Astrocyte (in vitro differentiated cells and primary cell): Measurements from ENCODE around the gene GCNT2. TPM values are rescaled to one million over a fixed set of nuclear protein-coding genes. Genes with fewer than 3 reads are reported as not detected.
"Not testable (repeated sequence)": the region's sequence is repeated elsewhere in the genome, so short reads cannot be mapped to it uniquely, and the experiment has no call there.

Source experiments
- DNase-seq: peaks from one replicate; pipeline ENCODE4 v3.0.0-alpha.2; 2010; ENCODE audit warnings: low read depth
- FAIRE-seq: peaks from 2 replicates; lab custom pipeline; 2011; peaks lifted over from hg19 to GRCh38; lab: Jason Lieb, UNC
- H2AFZ ChIP-seq: 2 replicates; pipeline ENCODE4 v1.6.0; 2012; ENCODE audit warnings: low read depth, low read length, inconsistent platforms
- H3K27ac ChIP-seq: 2 replicates; pipeline ENCODE4 v1.5.1; 2011; ENCODE audit warnings: low read depth, low read length, inconsistent platforms
- H3K27me3 ChIP-seq: 2 replicates; pipeline ENCODE4 v1.6.0; 2011; ENCODE audit warnings: low read length, inconsistent platforms; ENCODE audit not compliant: insufficient read depth
- H3K36me3 ChIP-seq: 2 replicates; pipeline ENCODE4 v1.5.1; 2011; ENCODE audit warnings: low read length, inconsistent platforms; ENCODE audit not compliant: insufficient read depth
- H3K4me1 ChIP-seq: 2 replicates; pipeline ENCODE4 v1.5.1; 2011; ENCODE audit warnings: low read length, inconsistent platforms; ENCODE audit not compliant: insufficient read depth
- H3K4me2 ChIP-seq: 2 replicates; pipeline ENCODE4 v1.6.0; 2012; ENCODE audit warnings: low read length, inconsistent platforms
- H3K4me3 ChIP-seq: 2 replicates; pipeline ENCODE4 v1.5.1; 2011; ENCODE audit warnings: low read depth, mild to moderate bottlenecking, low read length, inconsistent platforms; ENCODE audit not compliant: insufficient read depth
- H3K79me2 ChIP-seq: 2 replicates; pipeline ENCODE4 v1.6.0; 2012; ENCODE audit warnings: mild to moderate bottlenecking, low read length, inconsistent platforms; ENCODE audit not compliant: insufficient read depth
- H3K9ac ChIP-seq: 2 replicates; pipeline ENCODE4 v1.6.0; 2012; ENCODE audit warnings: mild to moderate bottlenecking, low read length, inconsistent platforms
- H3K9me3 ChIP-seq: 2 replicates; pipeline ENCODE4 v1.5.1; 2012; ENCODE audit warnings: low read depth, mild to moderate bottlenecking, low read length, inconsistent platforms; ENCODE audit not compliant: insufficient read depth
- H4K20me1 ChIP-seq: 2 replicates; pipeline ENCODE4 v1.6.0; 2012; ENCODE audit warnings: low read length, inconsistent platforms; ENCODE audit not compliant: insufficient read depth
- H3K27ac Mint-ChIP-seq: one replicate; pipeline ENCODE4 v1.8.0; 2021; ENCODE audit warnings: mild to moderate bottlenecking, mixed read lengths; ENCODE audit not compliant: unreplicated experiment
- H3K27me3 Mint-ChIP-seq: one replicate; pipeline ENCODE4 v1.8.0; 2021; ENCODE audit warnings: low read depth, mixed read lengths; ENCODE audit not compliant: unreplicated experiment
- H3K36me3 Mint-ChIP-seq: one replicate; pipeline ENCODE4 v1.8.0; 2021; ENCODE audit warnings: low read depth, mixed read lengths; ENCODE audit not compliant: unreplicated experiment
- H3K4me1 Mint-ChIP-seq: one replicate; pipeline ENCODE4 v1.8.0; 2021; ENCODE audit warnings: low read depth, mixed read lengths; ENCODE audit not compliant: unreplicated experiment
- H3K4me3 Mint-ChIP-seq: one replicate; pipeline ENCODE4 v1.8.0; 2021; ENCODE audit warnings: mild to moderate bottlenecking, moderate library complexity, mixed read lengths; ENCODE audit not compliant: unreplicated experiment
- H3K9me3 Mint-ChIP-seq: one replicate; pipeline ENCODE4 v1.8.0; 2021; ENCODE audit warnings: mild to moderate bottlenecking, mixed read lengths; ENCODE audit not compliant: unreplicated experiment
- CTCF ChIP-seq: IDR thresholded peaks from 2 replicates; pipeline ENCODE4 v1.5.1; 2011; ENCODE audit warnings: low read depth, mild to moderate bottlenecking, inconsistent platforms, low read length, moderate library complexity; ENCODE audit not compliant: insufficient read depth
- EZH2 ChIP-seq: IDR thresholded peaks from 2 replicates; pipeline ENCODE4 v1.6.1; 2012; ENCODE audit warnings: mild to moderate bottlenecking, low read length, inconsistent platforms; ENCODE audit not compliant: insufficient read depth
- total RNA-seq: library from RNA; stranded (reverse); gene quantifications from 2 replicates; pipeline ENCODE4 v1.2.1, GENCODE V29; 2021

Gene GCNT2
- total RNA-seq, 1 donor from 2014 or later = 14.8 TPM

- H3K4me1 ChIP-seq = peaks cover 22% of the 10 kb centered on the region
- H3K9ac ChIP-seq = peak overlapping the region; percentile 22
- no peaks in the 10 kb centered on the region for H3K36me3 ChIP-seq
- no peaks in the 10 kb centered on the region for H3K27me3 ChIP-seq
- no peaks in the 10 kb centered on the region for H3K9me3 ChIP-seq
- H2AFZ ChIP-seq = peak overlapping the region; percentile 54
- Mint-ChIP-seq H3K27me3 (no peaks in the 10 kb centered on the region), H3K36me3 (peaks cover 9% of the 10 kb centered on the region), H3K9me3 (no peaks in the 10 kb centered on the region), H3K4me1 (peaks cover 26% of the 10 kb centered on the region), H3K27ac (peak overlapping the region; percentile 93), H3K4me3 (peak overlapping the region; percentile 45)
- TF ChIP-seq CTCF (no peak), EZH2 (no peak)
- H3K27ac ChIP-seq = peak overlapping the region; percentile 7
- FAIRE-seq = no peak
- no peaks in the 10 kb centered on the region for H4K20me1 ChIP-seq
- H3K79me2 ChIP-seq = no peaks in the 10 kb centered on the region
- peak overlapping the region; percentile 43 for H3K4me3 ChIP-seq
- H3K4me2 ChIP-seq = peak overlapping the region; percentile 78
- peak; percentile 59 for DNase-seq
These were observed 7.2 kb downstream of the GCNT2 start for GRCh38 chr6:10528158-10528981.

GRCh38 chr6:10529231-10529801 lies 8.2 kb downstream of the GCNT2 start:
- Histone ChIP-seq H3K4me2 (peak overlapping the region; percentile 78), H3K79me2 (no peaks in the 10 kb centered on the region), H3K9ac (peak overlapping the region; percentile 22), H3K36me3 (no peaks in the 10 kb centered on the region), H3K9me3 (no peaks in the 10 kb centered on the region), H3K4me1 (peaks cover 22% of the 10 kb centered on the region), H2AFZ (peak overlapping the region; percentile 28), H3K27ac (peak overlapping the region; percentile 32), H4K20me1 (no peaks in the 10 kb centered on the region), H3K4me3 (peak overlapping the region; percentile 43), H3K27me3 (no peaks in the 10 kb centered on the region)
- FAIRE-seq (no peak), DNase-seq (peak; percentile 74)
- no peak overlapping the region for H3K4me3 Mint-ChIP-seq
- H3K27ac Mint-ChIP-seq = no peak overlapping the region
- peaks cover 9% of the 10 kb centered on the region for H3K36me3 Mint-ChIP-seq
- no peaks in the 10 kb centered on the region for H3K27me3 Mint-ChIP-seq
- no peaks in the 10 kb centered on the region for H3K9me3 Mint-ChIP-seq
- TF ChIP-seq CTCF = no peak
- no peak for TF ChIP-seq EZH2
- H3K4me1 Mint-ChIP-seq = peaks cover 25% of the 10 kb centered on the region

- Mint-ChIP-seq H3K4me1 (peaks cover 25% of the 10 kb centered on the region), H3K36me3 (peaks cover 12% of the 10 kb centered on the region)
- not testable (repeated sequence) for H3K79me2 ChIP-seq, H3K36me3 ChIP-seq, H3K27me3 ChIP-seq, H3K9ac ChIP-seq, FAIRE-seq, DNase-seq, H3K27me3 Mint-ChIP-seq, H3K4me3 Mint-ChIP-seq, H3K9me3 ChIP-seq, H3K9me3 Mint-ChIP-seq, H4K20me1 ChIP-seq, H3K27ac Mint-ChIP-seq
- peak overlapping the region; percentile 32 for H3K27ac ChIP-seq
- H3K4me2 ChIP-seq = peak overlapping the region; percentile 78
- H2AFZ ChIP-seq = peak overlapping the region; percentile 28
- H3K4me3 ChIP-seq = peak overlapping the region; percentile 43
- peaks cover 22% of the 10 kb centered on the region for H3K4me1 ChIP-seq
These were observed 8.8 kb downstream of the GCNT2 start for GRCh38 chr6:10529828-10530374.
